Smooth muscle cell (in vitro differentiated cells): ENCODE measurements around the gene IL9. TPM values are rescaled to one million over a fixed set of nuclear protein-coding genes. Genes with fewer than 3 reads are reported as not detected.

Experiments used
- DNase-seq: peaks from one replicate; lab custom pipeline; 2025; ENCODE audit not compliant: unreplicated experiment; lab: John Stamatoyannopoulos, UW
- H2AFZ ChIP-seq: fragments of 200-600 bp; sonication (generic); 2 replicates; pipeline ENCODE4 v1.6.0; 2016; ENCODE audit warnings: antibody characterized with exemption, low read depth, mild to moderate bottlenecking
- H3F3A ChIP-seq: fragments of 200-600 bp; sonication (generic); 2 replicates; pipeline ENCODE4 v1.6.0; 2017; ENCODE audit warnings: antibody characterized with exemption, low read depth
- H3K27ac ChIP-seq: fragments of 200-600 bp; sonication (generic); 2 replicates; pipeline ENCODE4 v1.5.1; 2016; ENCODE audit warnings: low read depth, mild to moderate bottlenecking
- H3K27me3 ChIP-seq: fragments of 200-600 bp; sonication (generic); 2 replicates; pipeline ENCODE4 v1.6.1; 2016; ENCODE audit warnings: low read depth, mild to moderate bottlenecking
- H3K36me3 ChIP-seq: fragments of 200-600 bp; sonication (generic); 2 replicates; pipeline ENCODE4 v1.5.1; 2016; ENCODE audit warnings: low read depth
- H3K4me1 ChIP-seq: fragments of 200-600 bp; sonication (generic); 2 replicates; pipeline ENCODE4 v1.5.1; 2016; ENCODE audit warnings: low read depth
- H3K4me2 ChIP-seq: fragments of 200-600 bp; sonication (generic); 2 replicates; pipeline ENCODE4 v1.6.0; 2016; ENCODE audit warnings: mild to moderate bottlenecking
- H3K4me3 ChIP-seq: fragments of 200-600 bp; sonication (generic); 2 replicates; pipeline ENCODE4 v1.5.1; 2016; ENCODE audit warnings: mild to moderate bottlenecking
- H3K79me2 ChIP-seq: fragments of 200-600 bp; sonication (generic); 2 replicates; pipeline ENCODE4 v1.6.0; 2016; ENCODE audit warnings: low read depth, mild to moderate bottlenecking
- H3K9ac ChIP-seq: fragments of 200-600 bp; sonication (generic); 2 replicates; pipeline ENCODE4 v1.6.0; 2016; ENCODE audit warnings: low read depth
- H3K9me3 ChIP-seq: fragments of 200-600 bp; sonication (generic); replicated peaks from 2 replicates; pipeline ENCODE4 v1.5.1; 2016; ENCODE audit warnings: low read depth
- H4K20me1 ChIP-seq: fragments of 200-600 bp; sonication (generic); 2 replicates; pipeline ENCODE4 v1.6.0; 2016; ENCODE audit warnings: low read depth
- WGBS: methylation state at CpG from one replicate; pipeline ENCODE4 v1.1.7; 2016; ENCODE audit warnings: low lambda C conversion rate; 5-methylcytosine and 5-hydroxymethylcytosine counted together
- polyA plus RNA-seq: library from polyadenylated mRNA; unstranded; fragments of >200 nt; fragmentation: Nextera tagmentation; extraction: Ambion mirVana; gene quantifications from 2 replicates; pipeline ENCODE4 v1.2.1, GENCODE V29; 2016
- total RNA-seq: library from RNA; depleted of rRNA; stranded (reverse); fragments of >200 nt; gene quantifications from 2 replicates; pipeline ENCODE4 v1.2.3, GENCODE V29; 2014
- TF ChIP-seq, protein P1 (sequence below): fragments of 200-600 bp; sonication (generic); IDR thresholded peaks from 2 replicates; pipeline ENCODE4 v1.5.1; 2017; ENCODE audit warnings: borderline replicate concordance, mild to moderate bottlenecking, antibody characterized with exemption; ENCODE audit not compliant: insufficient read depth, poor library complexity, severe bottlenecking

IL9 gene
- total and polyA plus RNA-seq, 2 experiments from 2014 or later = not detected

GRCh38 chr5:135881819-135882218, 13.8 kb downstream of the IL9 start:
- DNase-seq = no peak
- WGBS = 87% methylated on average over 3 of the region's 3 CpGs
- Histone ChIP-seq H3K27ac (no peak overlapping the region), H3K27me3 (peaks cover 43% of the 10 kb centered on the region), H3K4me2 (no peak overlapping the region), H3K9ac (no peak overlapping the region), H3K9me3 (no peaks in the 10 kb centered on the region), H2AFZ (no peak overlapping the region), H3K36me3 (no peaks in the 10 kb centered on the region), H3F3A (no peaks in the 10 kb centered on the region), H3K79me2 (no peaks in the 10 kb centered on the region), H3K4me3 (no peak overlapping the region), H3K4me1 (no peaks in the 10 kb centered on the region), H4K20me1 (no peaks in the 10 kb centered on the region)
- TF ChIP-seq, protein P1, sequence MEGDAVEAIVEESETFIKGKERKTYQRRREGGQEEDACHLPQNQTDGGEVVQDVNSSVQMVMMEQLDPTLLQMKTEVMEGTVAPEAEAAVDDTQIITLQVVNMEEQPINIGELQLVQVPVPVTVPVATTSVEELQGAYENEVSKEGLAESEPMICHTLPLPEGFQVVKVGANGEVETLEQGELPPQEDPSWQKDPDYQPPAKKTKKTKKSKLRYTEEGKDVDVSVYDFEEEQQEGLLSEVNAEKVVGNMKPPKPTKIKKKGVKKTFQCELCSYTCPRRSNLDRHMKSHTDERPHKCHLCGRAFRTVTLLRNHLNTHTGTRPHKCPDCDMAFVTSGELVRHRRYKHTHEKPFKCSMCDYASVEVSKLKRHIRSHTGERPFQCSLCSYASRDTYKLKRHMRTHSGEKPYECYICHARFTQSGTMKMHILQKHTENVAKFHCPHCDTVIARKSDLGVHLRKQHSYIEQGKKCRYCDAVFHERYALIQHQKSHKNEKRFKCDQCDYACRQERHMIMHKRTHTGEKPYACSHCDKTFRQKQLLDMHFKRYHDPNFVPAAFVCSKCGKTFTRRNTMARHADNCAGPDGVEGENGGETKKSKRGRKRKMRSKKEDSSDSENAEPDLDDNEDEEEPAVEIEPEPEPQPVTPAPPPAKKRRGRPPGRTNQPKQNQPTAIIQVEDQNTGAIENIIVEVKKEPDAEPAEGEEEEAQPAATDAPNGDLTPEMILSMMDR = no peak

- WGBS = 85% methylated on average over 4 of the region's 4 CpGs
- no peak overlapping the region for H3K4me3 ChIP-seq
- H3K27ac ChIP-seq = no peak overlapping the region
- no peaks in the 10 kb centered on the region for H3K9me3 ChIP-seq
- no peaks in the 10 kb centered on the region for H3K36me3 ChIP-seq
- no peak overlapping the region for H3K4me2 ChIP-seq
- H4K20me1 ChIP-seq = no peaks in the 10 kb centered on the region
- TF ChIP-seq, protein P1 = no peak
- no peaks in the 10 kb centered on the region for H3K4me1 ChIP-seq
- peaks cover 43% of the 10 kb centered on the region for H3K27me3 ChIP-seq
- H2AFZ ChIP-seq = no peak overlapping the region
- no peak overlapping the region for H3K9ac ChIP-seq
- no peaks in the 10 kb centered on the region for H3K79me2 ChIP-seq
- no peaks in the 10 kb centered on the region for H3F3A ChIP-seq
- no peak for DNase-seq
Observed at GRCh38 chr5:135881244-135881643, 14.4 kb downstream of the IL9 start.

GRCh38 chr5:135880801-135881200, 14.8 kb downstream of the IL9 start:
- no peak for DNase-seq

DNA sequence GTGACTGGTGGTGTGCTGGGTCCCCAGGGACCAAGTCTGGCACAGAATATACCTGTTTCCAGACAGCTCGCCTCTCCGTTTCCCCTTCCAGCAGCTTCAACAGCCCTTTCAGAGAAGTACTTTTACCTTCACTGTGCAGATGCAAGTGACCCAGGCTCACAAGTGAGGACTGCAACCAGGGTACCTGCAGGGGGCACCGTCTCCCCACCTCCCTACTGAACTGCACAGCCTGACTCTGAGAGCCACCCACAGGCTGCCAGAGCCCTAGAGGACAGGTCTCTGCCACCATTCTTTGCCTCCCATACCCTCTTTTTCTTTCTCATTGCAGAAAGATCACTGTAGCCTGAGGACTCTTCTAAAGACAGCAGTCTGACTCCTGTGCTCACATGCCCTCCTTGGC, 15.4 kb downstream of the IL9 start:
- Histone ChIP-seq H3K4me3 (no peak overlapping the region), H3K27me3 (peaks cover 33% of the 10 kb centered on the region), H3K9me3 (no peaks in the 10 kb centered on the region), H3K36me3 (no peaks in the 10 kb centered on the region), H3F3A (no peaks in the 10 kb centered on the region), H3K79me2 (no peaks in the 10 kb centered on the region), H2AFZ (no peak overlapping the region), H3K9ac (no peak overlapping the region), H3K4me1 (no peaks in the 10 kb centered on the region), H4K20me1 (no peaks in the 10 kb centered on the region), H3K4me2 (no peak overlapping the region), H3K27ac (no peak overlapping the region)
- TF ChIP-seq, protein P1 = peak; percentile 15
- DNase-seq = no peak
- WGBS = 72% methylated on average over 3 of the region's 3 CpGs

More at GRCh38 chr5:135880801-135881200, 14.8 kb downstream of the IL9 start:
- no peak overlapping the region for H3K4me3 ChIP-seq
- no peaks in the 10 kb centered on the region for H4K20me1 ChIP-seq
- H3K79me2 ChIP-seq = no peaks in the 10 kb centered on the region
- TF ChIP-seq, protein P1 = no peak
- H3K27me3 ChIP-seq = peaks cover 38% of the 10 kb centered on the region
- WGBS = 73% methylated on average over 7 of the region's 7 CpGs
- no peaks in the 10 kb centered on the region for H3K4me1 ChIP-seq
- no peaks in the 10 kb centered on the region for H3K9me3 ChIP-seq
- H2AFZ ChIP-seq = no peak overlapping the region
- H3K36me3 ChIP-seq = no peaks in the 10 kb centered on the region
- H3K4me2 ChIP-seq = no peak overlapping the region
- no peaks in the 10 kb centered on the region for H3F3A ChIP-seq
- no peak overlapping the region for H3K9ac ChIP-seq
- no peak overlapping the region for H3K27ac ChIP-seq
